GM19452 (cell line): ENCODE measurements around the gene MAGEA11.
"Not testable (repeated sequence)": the region's sequence is repeated elsewhere in the genome, so short reads cannot be mapped to it uniquely, and the experiment has no call there.

Source experiments
- ATAC-seq: cut with Tn5 transposase; IDR thresholded peaks from one replicate; pipeline ENCODE4 v1.9.1; 2021; ENCODE audit not compliant: unreplicated experiment

The MAGEA11 gene, protein sequence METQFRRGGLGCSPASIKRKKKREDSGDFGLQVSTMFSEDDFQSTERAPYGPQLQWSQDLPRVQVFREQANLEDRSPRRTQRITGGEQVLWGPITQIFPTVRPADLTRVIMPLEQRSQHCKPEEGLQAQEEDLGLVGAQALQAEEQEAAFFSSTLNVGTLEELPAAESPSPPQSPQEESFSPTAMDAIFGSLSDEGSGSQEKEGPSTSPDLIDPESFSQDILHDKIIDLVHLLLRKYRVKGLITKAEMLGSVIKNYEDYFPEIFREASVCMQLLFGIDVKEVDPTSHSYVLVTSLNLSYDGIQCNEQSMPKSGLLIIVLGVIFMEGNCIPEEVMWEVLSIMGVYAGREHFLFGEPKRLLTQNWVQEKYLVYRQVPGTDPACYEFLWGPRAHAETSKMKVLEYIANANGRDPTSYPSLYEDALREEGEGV

DNA sequence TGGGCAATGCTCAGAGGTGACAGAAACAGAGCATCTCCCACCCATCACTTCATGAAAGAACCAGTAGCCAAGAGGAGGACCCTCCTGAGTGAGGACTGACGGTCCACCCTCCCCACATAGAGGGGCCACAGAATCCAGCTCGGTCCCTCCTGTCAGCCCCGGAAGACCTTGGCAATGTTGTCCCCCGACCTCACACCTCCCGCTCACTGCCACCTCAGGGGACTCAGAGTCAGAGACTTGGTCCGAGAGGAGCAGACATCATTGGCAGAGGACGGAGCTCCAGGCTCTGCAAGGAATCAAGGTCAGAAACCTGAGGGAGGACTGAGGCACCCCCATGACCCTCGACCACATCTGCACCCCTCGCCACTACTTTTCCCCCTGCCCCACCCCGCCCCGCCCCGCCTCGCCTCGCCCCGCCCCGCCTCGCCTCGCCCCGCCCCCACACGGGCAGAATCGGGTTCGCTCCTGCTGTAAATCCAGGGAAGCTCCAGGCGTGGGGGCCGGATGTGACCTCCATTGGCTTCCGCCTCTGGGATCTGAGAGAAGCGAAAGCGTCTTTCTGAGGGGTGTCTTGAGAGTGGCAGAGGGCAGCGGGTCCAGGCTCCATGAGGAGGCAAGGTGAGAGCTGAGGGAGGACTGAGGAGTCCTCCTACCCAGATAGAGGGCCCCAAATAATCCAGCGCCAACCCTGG lies at the start of gene MAGEA11:
TSS of gene MAGEA11 (plus strand) at position 516 of the 692 bp plus-strand sequence. CDS start 1,100 bp downstream, outside the sequence.
- no peak for ATAC-seq

- ATAC-seq, result not testable (repeated sequence)
Measured at GRCh38 chrX:149675088-149675487, 36.8 kb upstream of the MAGEA11 start.

- not testable (repeated sequence) for ATAC-seq
Measured at GRCh38 chrX:149675554-149675953, 36.3 kb upstream of the MAGEA11 start.

- not testable (repeated sequence) for ATAC-seq
Measured at GRCh38 chrX:149679164-149679678, 32.6 kb upstream of the MAGEA11 start.

- no peak for ATAC-seq
Measured at GRCh38 chrX:149681182-149681581, 30.7 kb upstream of the MAGEA11 start.

DNA sequence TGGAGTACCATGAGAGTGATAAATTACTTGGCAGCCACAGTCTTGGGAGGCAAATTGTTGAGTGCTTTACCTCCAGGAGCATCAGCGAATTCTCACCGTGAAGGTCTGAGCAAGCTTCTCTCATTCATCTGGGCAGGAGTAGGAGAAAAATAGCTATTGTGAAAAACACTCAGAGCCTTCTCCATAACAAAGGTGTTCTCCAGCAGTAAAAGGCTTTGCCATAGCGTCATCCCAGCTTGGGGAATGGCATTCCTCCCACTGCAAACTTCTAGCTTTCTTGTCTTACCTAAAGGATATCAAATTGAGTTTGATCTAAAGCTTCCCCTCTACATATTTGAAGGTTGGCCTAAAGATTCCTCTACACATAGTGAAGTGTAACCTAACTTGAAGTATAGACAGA lies 29.8 kb upstream of the MAGEA11 start:
- ATAC-seq, result no peak

DNA sequence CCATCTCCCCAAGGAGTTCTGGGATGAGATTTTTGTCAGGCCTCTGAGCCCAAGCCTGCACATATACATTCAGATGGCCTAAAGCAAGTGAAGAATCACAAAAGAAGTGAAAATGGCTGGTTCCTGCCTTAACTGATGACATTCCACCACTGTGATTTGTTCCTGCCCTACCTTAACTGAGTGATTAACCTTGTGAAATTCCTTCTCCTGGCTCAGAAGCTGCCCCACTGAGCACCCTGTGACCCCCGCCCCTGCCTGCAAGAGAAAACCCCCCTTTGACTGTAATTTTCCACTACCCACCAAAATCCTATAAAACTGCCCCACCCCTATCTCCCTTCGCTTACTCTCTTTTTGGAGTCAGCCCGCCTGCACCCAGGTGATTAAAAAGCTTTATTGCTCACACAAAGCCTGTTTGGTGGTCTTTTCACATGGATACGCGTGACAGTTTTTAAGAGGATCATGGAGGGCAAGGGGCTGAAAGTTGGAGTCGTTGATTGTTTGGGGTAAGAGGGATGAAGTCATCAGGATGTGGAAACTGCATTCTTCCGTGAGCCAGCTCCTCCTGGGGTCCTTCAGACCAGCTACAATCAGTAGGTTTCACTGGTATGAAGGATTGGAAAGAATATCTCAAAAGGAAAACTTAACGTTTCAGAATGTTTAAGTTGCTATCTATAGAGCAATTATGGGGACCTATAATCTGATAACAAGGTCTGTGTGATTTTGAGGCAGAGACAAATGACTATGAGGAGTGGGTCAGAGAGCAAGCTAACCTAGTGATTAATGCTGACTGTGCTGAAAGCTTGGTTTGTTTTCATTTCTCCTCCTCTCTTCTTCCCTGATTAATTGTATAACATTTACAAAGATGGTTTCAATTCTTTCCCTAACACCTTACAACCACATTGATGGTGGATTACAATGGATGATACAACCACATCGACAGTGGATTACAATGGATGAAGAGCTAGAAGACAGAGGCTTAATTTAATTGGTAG lies 28.6 kb upstream of the MAGEA11 start:
- no peak for ATAC-seq

DNA sequence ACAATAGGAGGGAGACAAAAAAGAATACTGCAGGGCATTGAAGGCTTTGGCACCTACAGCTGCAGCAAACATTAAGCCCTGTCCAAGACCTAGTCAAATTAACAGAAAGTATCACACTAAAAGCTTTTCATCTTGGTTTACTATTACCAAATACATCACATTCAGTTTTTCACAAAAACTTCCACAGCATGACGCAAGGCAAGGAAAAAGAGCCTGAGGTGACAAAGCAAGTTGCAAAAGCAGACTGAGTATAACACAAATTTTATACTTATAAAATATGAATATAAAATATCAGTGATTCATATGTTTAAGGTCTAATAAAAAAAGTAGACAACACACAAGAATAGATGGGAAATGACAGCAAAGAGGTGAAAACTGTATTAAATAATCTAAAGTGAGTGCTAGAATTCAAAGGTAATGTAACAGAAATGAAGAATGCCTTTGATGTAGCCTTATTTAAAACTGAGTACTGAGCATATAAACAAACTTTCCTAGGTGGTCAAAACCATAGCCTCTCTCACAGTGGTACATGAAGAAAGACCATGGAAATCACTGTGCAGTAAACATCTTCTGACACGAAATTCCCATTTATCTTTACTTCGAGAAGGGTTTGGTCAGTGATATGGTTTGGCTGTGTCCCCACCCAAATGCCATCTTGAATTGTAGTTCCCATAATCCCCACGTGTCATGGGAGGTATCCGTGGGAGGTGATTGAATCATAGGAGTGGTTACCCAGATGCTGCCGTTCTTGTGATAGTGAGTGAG lies 27.7 kb upstream of the MAGEA11 start:
- ATAC-seq, result no peak

GRCh38 chrX:149687991-149688390 lies 23.9 kb upstream of the MAGEA11 start:
- ATAC-seq, result no peak

GRCh38 chrX:149688552-149688951 lies 23.3 kb upstream of the MAGEA11 start:
- ATAC-seq, result no peak

DNA sequence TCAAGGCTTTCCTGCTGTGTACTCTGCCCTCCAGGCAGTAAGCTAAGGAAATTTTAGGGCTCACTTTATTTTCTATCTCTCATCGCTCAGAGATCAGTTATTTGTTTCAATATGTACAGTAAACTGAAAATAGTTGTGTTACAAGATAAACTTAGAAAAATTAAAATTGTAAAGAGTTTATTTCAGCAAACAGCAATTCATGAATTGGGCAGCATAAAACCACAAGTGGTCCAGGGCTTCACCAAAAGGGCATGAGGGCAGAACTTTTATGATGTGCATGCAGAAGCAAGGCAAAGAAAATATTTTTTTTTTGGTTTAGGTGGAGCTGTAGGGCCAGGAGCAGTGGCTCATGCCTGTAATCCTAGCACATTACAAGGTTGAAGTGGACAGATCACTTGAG lies 20.1 kb upstream of the MAGEA11 start:
- ATAC-seq, result no peak

GRCh38 chrX:149692686-149693272 lies 19.1 kb upstream of the MAGEA11 start:
- ATAC-seq, result not testable (repeated sequence)

- ATAC-seq, result no peak
Measured at GRCh38 chrX:149699761-149700160, 12.1 kb upstream of the MAGEA11 start.

DNA sequence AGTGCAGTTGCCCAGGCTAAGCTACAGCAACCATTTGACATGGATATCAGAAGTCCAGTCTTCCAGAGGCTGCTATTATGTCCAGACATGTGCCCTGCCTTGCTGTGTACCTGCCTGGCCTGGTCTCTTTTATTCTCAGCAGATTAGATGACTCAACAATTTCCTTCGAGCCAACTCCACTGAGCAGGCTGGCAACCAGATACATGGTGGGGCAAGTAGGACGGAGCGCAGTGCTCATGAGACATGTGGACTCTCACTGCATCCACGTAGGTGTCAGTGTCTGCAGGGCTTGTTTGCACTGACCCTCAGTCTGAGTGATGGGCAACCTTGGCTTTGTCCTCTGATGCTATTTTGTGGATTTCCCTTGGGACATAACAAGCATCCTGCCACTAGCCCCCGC lies 7.2 kb upstream of the MAGEA11 start:
- no peak for ATAC-seq

DNA sequence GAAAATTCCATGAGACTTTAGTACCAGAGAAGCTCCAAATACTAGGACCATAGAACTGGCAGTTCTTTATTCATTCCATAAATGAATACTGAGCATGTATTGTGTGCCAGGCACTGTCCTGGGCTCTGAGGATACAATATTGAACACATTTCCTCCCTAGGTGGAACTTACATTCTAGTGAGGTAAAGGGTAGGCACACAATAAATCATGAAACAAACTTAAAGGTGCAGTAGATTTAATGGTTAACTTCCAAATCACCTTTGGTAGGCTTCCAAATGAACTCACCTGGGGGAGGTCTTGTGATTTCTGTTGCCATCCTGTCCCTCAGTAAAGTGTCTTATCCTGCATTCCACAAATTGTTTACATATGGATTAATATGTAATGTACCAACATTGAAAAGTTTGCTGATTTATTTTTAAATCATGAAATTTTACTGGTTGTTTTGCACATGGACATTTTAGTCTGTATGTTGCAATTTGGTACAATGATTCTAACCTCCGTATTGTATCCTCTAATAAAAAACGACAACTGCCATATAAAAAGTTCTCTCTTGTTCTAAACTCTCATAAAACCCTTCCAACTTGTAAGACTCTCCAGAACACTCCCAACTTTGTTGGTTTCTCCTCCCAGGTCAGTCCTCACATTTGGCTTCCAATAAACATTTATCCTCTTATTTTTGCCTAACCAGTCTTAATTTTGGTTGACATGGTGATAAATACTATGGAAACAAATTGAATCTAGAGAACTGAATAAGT lies 4.5 kb upstream of the MAGEA11 start:
- ATAC-seq, result no peak

GRCh38 chrX:149712831-149713230 lies 971 bp downstream of the MAGEA11 start:
- no peak for ATAC-seq

DNA sequence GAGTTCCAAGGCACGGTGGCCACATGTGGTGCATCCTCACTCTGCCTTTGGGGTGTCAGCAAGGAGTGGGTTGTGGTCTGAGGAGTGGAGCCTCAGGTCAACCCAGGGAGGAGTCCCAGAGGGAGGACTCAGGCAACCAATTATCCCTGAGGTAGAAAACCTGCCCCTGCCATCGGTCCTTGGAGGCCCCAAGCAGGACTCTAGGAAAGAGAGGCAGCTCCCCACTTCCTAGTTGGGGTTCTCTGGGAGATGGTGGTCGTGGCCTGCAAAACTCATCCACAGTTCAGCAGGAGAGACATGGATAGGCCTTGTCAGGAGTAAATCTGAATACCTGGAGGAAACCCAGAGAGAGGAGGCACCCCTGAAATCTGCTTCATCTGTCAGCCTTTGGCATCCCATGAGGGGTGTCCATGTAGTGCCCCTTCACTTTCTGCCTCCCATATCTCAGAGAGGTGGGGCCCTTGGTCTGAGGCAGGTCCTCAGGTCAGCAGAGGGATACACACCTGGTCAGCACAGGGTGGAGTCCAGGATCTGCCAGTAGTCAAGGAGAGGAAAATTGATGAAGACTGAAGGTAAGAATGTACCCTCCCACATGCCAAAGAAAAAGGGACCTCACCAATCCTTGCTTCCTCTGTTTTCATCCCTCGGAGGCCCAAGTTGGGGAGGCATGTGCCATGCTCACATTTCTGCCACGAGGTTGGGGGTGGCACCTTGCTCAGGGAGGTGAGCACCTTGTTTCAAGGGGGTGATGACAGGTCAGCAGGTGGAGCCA lies 1.6 kb downstream of the MAGEA11 start:
- ATAC-seq, result no peak

DNA sequence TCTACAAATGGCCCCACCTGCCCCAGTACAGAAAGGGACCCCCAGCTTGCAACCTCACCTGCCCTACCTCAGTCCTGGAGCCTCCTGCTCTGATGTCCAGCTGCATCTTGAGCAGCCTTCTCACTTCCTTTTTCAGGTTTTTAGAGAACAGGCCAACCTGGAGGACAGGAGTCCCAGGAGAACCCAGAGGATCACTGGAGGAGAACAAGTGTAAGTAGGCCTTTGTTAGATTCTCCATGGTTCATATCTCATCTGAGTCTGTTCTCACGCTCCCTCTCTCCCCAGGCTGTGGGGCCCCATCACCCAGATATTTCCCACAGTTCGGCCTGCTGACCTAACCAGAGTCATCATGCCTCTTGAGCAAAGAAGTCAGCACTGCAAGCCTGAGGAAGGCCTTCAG lies 3.6 kb downstream of the MAGEA11 start:
- ATAC-seq, result peak; percentile 58
